Measurements from ENCODE around the gene CPA1. TPM values are rescaled to one million over a fixed set of nuclear protein-coding genes. Genes with fewer than 3 reads are reported as not detected.

CPA1 gene
- total RNA-seq (under 1 TPM in 1 of 2 donors, not detected in 1; 0.34 TPM), polyA plus RNA-seq (ENCODE audit: insufficient read length in 6 of 6) (1 to 10 TPM in 3 of 6 donors, under 1 TPM in 3; 0.57 to 1.5 (median 1.0) TPM)
- long read RNA-seq, donor 1, partial matches to known transcripts, result 0 of 1 reads
- long read RNA-seq, donor 1, other reads (novel, unspliced or antisense), result 0 of 1 reads
- long read RNA-seq, donor 2, result 0 reads
- long read RNA-seq, donor 3, result 0 reads
- long read RNA-seq, donor 4, result 0 reads
- long read RNA-seq, donor 5, result 0 reads
- long read RNA-seq, donor 6, result 0 reads
- long read RNA-seq, donor 7, result 0 reads
- long read RNA-seq, donor 8, result 0 reads
- long read RNA-seq, donor 9, result 0 reads
- long read RNA-seq, donor 10, result 0 reads
- long read RNA-seq, donor 11, result 0 reads
- long read RNA-seq, donor 12, partial matches to known transcripts, result 6 of 12 reads
- long read RNA-seq, donor 12, other reads (novel, unspliced or antisense), result 5 of 12 reads

- H3K9me3 ChIP-seq, result peaks cover 0 to 14% of the 10 kb centered on the region in 2 donors
- H3K27ac ChIP-seq, result no peak within 1 kb of the TSS
- TF ChIP-seq CTCF (IDR thresholded peaks at IDR 0.05), result no peak
- H3K36me3 ChIP-seq, result no peaks in the 10 kb centered on the region
- no peak for DNase-seq
- H3K4me1 ChIP-seq, result no peaks in the 10 kb centered on the region
- H3K27me3 ChIP-seq, result no peaks in the 10 kb centered on the region
- intact Hi-C loops (cut with DNase I), result no loop called here
- ATAC-seq, result peak; percentile 66
- H3K4me3 ChIP-seq, result no peak within 1 kb of the TSS
Observed at GRCh38 chr7:130379921-130380860, at the start of gene CPA1. CPA1 (plus strand) TSS chr7:130380494; CDS start chr7:130380521, 27 bp downstream.

GRCh38 chr7:130332259-130333053 lies 47.8 kb upstream of the CPA1 start:
- Histone ChIP-seq H3K36me3 (no peaks in the 10 kb centered on the region), H3K9me3 (no peaks in the 10 kb centered on the region)
- intact Hi-C loops (cut with DNase I), result no loop called here

GRCh38 chr7:130333832-130334231 lies 46.5 kb upstream of the CPA1 start:
- Histone ChIP-seq H3K9me3 (no peaks in the 10 kb centered on the region), H3K4me3 (no peak overlapping the region), H3K27ac (no peak overlapping the region), H3K36me3 (no peaks in the 10 kb centered on the region), H3K27me3 (no peaks in the 10 kb centered on the region), H3K4me1 (no peaks in the 10 kb centered on the region)
- DNase-seq (no peak), ATAC-seq (no peak)
- TF ChIP-seq CTCF (IDR thresholded peaks at IDR 0.05), result no peak
- intact Hi-C loops (cut with DNase I), result no loop called here

More at GRCh38 chr7:130332259-130333053, 47.8 kb upstream of the CPA1 start:
- ATAC-seq (no peak), DNase-seq (no peak)
- H3K27me3 ChIP-seq, result no peaks in the 10 kb centered on the region
- H3K4me1 ChIP-seq, result no peaks in the 10 kb centered on the region
- H3K4me3 ChIP-seq, result no peak overlapping the region
- no peak overlapping the region for H3K27ac ChIP-seq
- TF ChIP-seq CTCF (IDR thresholded peaks at IDR 0.05), result no peak

- no peak for TF ChIP-seq CTCF (IDR thresholded peaks at IDR 0.05)
- no peaks in the 10 kb centered on the region for H3K36me3 ChIP-seq
- no peak overlapping the region for H3K27ac ChIP-seq
- ATAC-seq, result no peak
- intact Hi-C loops (cut with DNase I), result no loop called here
- H3K27me3 ChIP-seq, result no peaks in the 10 kb centered on the region
- no peak overlapping the region for H3K4me3 ChIP-seq
- H3K4me1 ChIP-seq, result no peaks in the 10 kb centered on the region
- H3K9me3 ChIP-seq, result no peaks in the 10 kb centered on the region
- DNase-seq, result peak in 1 of 4 donors; percentile 44
Observed at GRCh38 chr7:130334274-130334673, 46.0 kb upstream of the CPA1 start.
